ENCODE data around the gene IRAK3.

IRAK3 gene

GRCh38 chr12:66190519-66191370 lies 1.7 kb downstream of the IRAK3 start:
- no peak for TF ChIP-seq REST (IDR thresholded peaks at IDR 0.05; ENCODE audit: low read depth)
- no peak for TF ChIP-seq CREB1 (IDR thresholded peaks at IDR 0.05; ENCODE audit: low read depth)
- no peak for TF ChIP-seq ZBTB7A (IDR thresholded peaks at IDR 0.05; ENCODE audit: low read depth)
- TF ChIP-seq CEBPB (IDR thresholded peaks at IDR 0.05): no peak
- no peak for TF ChIP-seq EGR1 (IDR thresholded peaks at IDR 0.05)
- TF ChIP-seq YY1 (IDR thresholded peaks at IDR 0.05; ENCODE audit: low read depth): no peak
- TF ChIP-seq RAD21 (IDR thresholded peaks at IDR 0.05; ENCODE audit: low read depth): no peak
- TF ChIP-seq, protein P1, sequence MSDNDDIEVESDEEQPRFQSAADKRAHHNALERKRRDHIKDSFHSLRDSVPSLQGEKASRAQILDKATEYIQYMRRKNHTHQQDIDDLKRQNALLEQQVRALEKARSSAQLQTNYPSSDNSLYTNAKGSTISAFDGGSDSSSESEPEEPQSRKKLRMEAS (IDR thresholded peaks at IDR 0.05): no peak
- no peak for TF ChIP-seq FOXM1 (IDR thresholded peaks at IDR 0.05; ENCODE audit: borderline replicate concordance, low read depth)
- TF ChIP-seq TCF12 (IDR thresholded peaks at IDR 0.05; ENCODE audit: low read depth): no peak
- TF ChIP-seq TAF1 (IDR thresholded peaks at IDR 0.05; ENCODE audit: low read depth): no peak
- no peak for TF ChIP-seq EP300 (IDR thresholded peaks at IDR 0.05; ENCODE audit: borderline replicate concordance)
- TF ChIP-seq TEAD4 (IDR thresholded peaks at IDR 0.05): no peak
- no peak for TF ChIP-seq NFIC (IDR thresholded peaks at IDR 0.05)
- TF ChIP-seq, protein P2, sequence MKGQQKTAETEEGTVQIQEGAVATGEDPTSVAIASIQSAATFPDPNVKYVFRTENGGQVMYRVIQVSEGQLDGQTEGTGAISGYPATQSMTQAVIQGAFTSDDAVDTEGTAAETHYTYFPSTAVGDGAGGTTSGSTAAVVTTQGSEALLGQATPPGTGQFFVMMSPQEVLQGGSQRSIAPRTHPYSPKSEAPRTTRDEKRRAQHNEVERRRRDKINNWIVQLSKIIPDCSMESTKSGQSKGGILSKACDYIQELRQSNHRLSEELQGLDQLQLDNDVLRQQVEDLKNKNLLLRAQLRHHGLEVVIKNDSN (IDR thresholded peaks at IDR 0.05): no peak

DNA sequence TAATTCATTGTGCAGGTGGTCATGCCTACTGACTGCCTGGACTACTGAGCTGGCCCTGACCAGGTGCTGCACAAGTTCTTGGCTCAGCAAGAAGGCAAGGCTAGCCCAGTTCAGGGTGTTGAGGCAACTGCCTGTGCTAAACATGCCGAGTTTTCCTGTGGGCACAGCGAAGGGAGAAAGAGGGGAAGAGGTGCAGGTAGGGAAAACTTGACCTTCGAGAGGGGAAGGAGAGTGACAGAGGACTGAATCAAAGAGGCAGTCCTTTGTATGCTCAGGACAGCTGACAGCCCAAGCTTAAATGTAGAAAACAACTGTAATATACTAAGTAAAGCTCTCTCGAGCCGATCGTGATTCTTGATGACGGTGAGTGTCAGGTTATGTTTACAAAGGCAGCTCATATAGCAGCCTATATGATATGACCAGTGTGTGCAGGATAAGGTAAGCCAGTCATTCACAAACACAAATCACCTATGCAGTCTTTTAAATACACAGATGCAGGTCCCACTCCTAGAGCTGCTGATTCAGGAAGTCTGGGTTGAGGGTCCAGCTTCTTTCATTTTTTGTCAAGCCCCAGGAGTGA lies 2.6 kb downstream of the IRAK3 start:
- TF ChIP-seq FOXM1 (IDR thresholded peaks at IDR 0.05; ENCODE audit: borderline replicate concordance, low read depth): no peak
- no peak for TF ChIP-seq EP300 (IDR thresholded peaks at IDR 0.05; ENCODE audit: borderline replicate concordance)
- TF ChIP-seq CEBPB (IDR thresholded peaks at IDR 0.05): no peak
- no peak for TF ChIP-seq REST (IDR thresholded peaks at IDR 0.05; ENCODE audit: low read depth)
- TF ChIP-seq, protein P2 (IDR thresholded peaks at IDR 0.05): no peak
- no peak for TF ChIP-seq TEAD4 (IDR thresholded peaks at IDR 0.05)
- TF ChIP-seq NFIC (IDR thresholded peaks at IDR 0.05): no peak

GRCh38 chr12:66194122-66194521 lies 5.1 kb downstream of the IRAK3 start:
- TF ChIP-seq TAF1 (IDR thresholded peaks at IDR 0.05; ENCODE audit: low read depth) (no peak), ZBTB7A (IDR thresholded peaks at IDR 0.05; ENCODE audit: low read depth) (no peak), NFIC (IDR thresholded peaks at IDR 0.05) (no peak), EGR1 (IDR thresholded peaks at IDR 0.05) (no peak), CEBPB (IDR thresholded peaks at IDR 0.05) (no peak), TEAD4 (IDR thresholded peaks at IDR 0.05) (no peak), TCF12 (IDR thresholded peaks at IDR 0.05; ENCODE audit: low read depth) (no peak), EP300 (IDR thresholded peaks at IDR 0.05; ENCODE audit: borderline replicate concordance) (no peak), CREB1 (IDR thresholded peaks at IDR 0.05; ENCODE audit: low read depth) (no peak), YY1 (IDR thresholded peaks at IDR 0.05; ENCODE audit: low read depth) (no peak), FOXM1 (IDR thresholded peaks at IDR 0.05; ENCODE audit: borderline replicate concordance, low read depth) (no peak), RAD21 (IDR thresholded peaks at IDR 0.05; ENCODE audit: low read depth) (no peak), REST (IDR thresholded peaks at IDR 0.05; ENCODE audit: low read depth) (no peak)
- TF ChIP-seq, protein P2 (IDR thresholded peaks at IDR 0.05): no peak
- TF ChIP-seq, protein P1 (IDR thresholded peaks at IDR 0.05): no peak
